Measurements from ENCODE around the gene COL7A1. TPM values are rescaled to one million over a fixed set of nuclear protein-coding genes. Genes with fewer than 3 reads are reported as not detected.

COL7A1 gene
- polyA plus RNA-seq, 1 donor from 2014 or later, result 45.3 TPM

DNA sequence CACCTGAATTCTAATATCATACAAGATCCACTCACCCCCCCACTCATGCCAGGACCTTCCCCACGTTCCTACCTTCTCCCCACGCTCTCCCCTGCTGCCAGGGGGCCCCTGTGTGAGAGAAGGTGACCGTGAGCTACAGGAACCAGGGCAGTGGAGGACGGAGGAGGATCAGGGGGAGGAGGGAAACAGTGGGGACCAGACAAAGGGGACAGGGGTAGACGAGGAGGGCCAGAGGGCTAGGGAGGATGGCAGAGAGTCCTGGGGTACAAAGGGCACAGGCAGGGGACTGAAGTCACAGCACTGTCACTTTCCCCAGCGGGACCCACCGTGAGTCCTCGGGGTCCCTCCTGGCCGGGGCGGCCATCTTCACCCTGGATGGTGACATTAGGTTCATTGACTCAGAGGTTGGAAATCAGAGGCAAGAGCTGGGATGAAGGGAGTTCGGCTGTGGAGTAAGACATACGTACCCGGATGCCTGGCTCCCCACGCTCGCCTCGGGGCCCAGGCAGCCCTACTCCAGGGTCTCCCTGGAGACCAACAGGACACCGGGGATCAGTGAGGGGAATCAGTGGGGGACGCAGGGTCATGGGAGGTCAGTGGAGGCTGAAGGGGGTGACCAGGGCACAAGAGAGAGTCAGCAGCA lies 25.2 kb downstream of the COL7A1 start:
- Histone ChIP-seq H3K9me2 (ENCODE audit: insufficient read depth, low read length) (no peaks in the 10 kb centered on the region), H3K9ac (ENCODE audit: low read length) (no peak overlapping the region), H3K36me3 (ENCODE audit: insufficient read depth, low read length) (no peaks in the 10 kb centered on the region), H3K27ac (ENCODE audit: low read length) (no peak overlapping the region), H3K4me2 (ENCODE audit: low read length) (no peak overlapping the region), H3K27me3 (ENCODE audit: insufficient read depth, low read depth, low read length) (no peaks in the 10 kb centered on the region), H4K20me1 (ENCODE audit: insufficient read depth) (no peaks in the 10 kb centered on the region), H3K9me3 (ENCODE audit: low read length) (no peaks in the 10 kb centered on the region), H3K4me3 (ENCODE audit: low read length) (no peak overlapping the region), H3F3A (ENCODE audit: insufficient read depth, low read length, poor library complexity, severe bottlenecking) (no peaks in the 10 kb centered on the region), H2AFZ (ENCODE audit: low read depth, low read length) (no peak overlapping the region), H3K79me2 (replicated peaks; ENCODE audit: insufficient read depth, low read length) (no peaks in the 10 kb centered on the region)
- TF ChIP-seq, protein P1, sequence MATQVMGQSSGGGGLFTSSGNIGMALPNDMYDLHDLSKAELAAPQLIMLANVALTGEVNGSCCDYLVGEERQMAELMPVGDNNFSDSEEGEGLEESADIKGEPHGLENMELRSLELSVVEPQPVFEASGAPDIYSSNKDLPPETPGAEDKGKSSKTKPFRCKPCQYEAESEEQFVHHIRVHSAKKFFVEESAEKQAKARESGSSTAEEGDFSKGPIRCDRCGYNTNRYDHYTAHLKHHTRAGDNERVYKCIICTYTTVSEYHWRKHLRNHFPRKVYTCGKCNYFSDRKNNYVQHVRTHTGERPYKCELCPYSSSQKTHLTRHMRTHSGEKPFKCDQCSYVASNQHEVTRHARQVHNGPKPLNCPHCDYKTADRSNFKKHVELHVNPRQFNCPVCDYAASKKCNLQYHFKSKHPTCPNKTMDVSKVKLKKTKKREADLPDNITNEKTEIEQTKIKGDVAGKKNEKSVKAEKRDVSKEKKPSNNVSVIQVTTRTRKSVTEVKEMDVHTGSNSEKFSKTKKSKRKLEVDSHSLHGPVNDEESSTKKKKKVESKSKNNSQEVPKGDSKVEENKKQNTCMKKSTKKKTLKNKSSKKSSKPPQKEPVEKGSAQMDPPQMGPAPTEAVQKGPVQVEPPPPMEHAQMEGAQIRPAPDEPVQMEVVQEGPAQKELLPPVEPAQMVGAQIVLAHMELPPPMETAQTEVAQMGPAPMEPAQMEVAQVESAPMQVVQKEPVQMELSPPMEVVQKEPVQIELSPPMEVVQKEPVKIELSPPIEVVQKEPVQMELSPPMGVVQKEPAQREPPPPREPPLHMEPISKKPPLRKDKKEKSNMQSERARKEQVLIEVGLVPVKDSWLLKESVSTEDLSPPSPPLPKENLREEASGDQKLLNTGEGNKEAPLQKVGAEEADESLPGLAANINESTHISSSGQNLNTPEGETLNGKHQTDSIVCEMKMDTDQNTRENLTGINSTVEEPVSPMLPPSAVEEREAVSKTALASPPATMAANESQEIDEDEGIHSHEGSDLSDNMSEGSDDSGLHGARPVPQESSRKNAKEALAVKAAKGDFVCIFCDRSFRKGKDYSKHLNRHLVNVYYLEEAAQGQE (IDR thresholded peaks at IDR 0.05; ENCODE audit: borderline replicate concordance), result no peak
- TF ChIP-seq MXI1 (conservative IDR thresholded peaks at IDR 0.05; ENCODE audit: poor library complexity, severe bottlenecking), result no peak
- no peak for TF ChIP-seq EZH2 (IDR thresholded peaks at IDR 0.05; ENCODE audit: borderline replicate concordance, insufficient read depth, low read length, poor library complexity, severe bottlenecking)
- no peak for TF ChIP-seq EP300 (conservative IDR thresholded peaks at IDR 0.05; ENCODE audit: poor library complexity, severe bottlenecking)
- no peak for TF ChIP-seq TAF1 (IDR thresholded peaks at IDR 0.05; ENCODE audit: low read depth)
- TF ChIP-seq, protein P2, sequence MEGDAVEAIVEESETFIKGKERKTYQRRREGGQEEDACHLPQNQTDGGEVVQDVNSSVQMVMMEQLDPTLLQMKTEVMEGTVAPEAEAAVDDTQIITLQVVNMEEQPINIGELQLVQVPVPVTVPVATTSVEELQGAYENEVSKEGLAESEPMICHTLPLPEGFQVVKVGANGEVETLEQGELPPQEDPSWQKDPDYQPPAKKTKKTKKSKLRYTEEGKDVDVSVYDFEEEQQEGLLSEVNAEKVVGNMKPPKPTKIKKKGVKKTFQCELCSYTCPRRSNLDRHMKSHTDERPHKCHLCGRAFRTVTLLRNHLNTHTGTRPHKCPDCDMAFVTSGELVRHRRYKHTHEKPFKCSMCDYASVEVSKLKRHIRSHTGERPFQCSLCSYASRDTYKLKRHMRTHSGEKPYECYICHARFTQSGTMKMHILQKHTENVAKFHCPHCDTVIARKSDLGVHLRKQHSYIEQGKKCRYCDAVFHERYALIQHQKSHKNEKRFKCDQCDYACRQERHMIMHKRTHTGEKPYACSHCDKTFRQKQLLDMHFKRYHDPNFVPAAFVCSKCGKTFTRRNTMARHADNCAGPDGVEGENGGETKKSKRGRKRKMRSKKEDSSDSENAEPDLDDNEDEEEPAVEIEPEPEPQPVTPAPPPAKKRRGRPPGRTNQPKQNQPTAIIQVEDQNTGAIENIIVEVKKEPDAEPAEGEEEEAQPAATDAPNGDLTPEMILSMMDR (IDR thresholded peaks at IDR 0.05; ENCODE audit: poor library complexity, severe bottlenecking), result no peak
- TF ChIP-seq POLR2AphosphoS5 (IDR thresholded peaks at IDR 0.05), result no peak
- no peak for TF ChIP-seq SMC3 (conservative IDR thresholded peaks at IDR 0.05; ENCODE audit: poor library complexity)
- TF ChIP-seq RAD21 (conservative IDR thresholded peaks at IDR 0.05), result no peak

DNA sequence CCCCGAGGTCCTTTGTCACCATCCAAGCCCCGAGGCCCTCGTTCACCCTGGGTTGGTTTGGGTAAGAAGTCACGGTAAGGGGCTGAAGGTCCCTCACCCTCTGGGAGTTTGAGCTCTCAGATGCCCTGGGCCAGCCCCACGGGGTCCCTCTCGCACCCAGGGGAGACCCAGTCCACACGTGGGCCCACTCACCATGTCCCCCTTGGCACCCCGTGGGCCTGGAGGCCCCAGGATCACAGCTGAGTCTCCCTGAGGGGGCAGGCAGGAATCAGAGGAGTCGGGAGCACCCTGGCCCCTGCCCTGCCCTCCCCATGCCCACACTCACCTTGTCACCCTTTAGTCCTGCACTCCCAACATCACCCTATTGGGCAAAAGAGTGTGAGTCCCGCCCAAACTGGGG lies 25.7 kb downstream of the COL7A1 start:
- Histone ChIP-seq H3K27ac (ENCODE audit: low read length) (no peak overlapping the region), H3K9me2 (ENCODE audit: insufficient read depth, low read length) (no peaks in the 10 kb centered on the region)

More for the DNA sequence above, 25.7 kb downstream of the COL7A1 start:
- Histone ChIP-seq H4K20me1 (ENCODE audit: insufficient read depth) (no peaks in the 10 kb centered on the region), H3K79me2 (replicated peaks; ENCODE audit: insufficient read depth, low read length) (no peaks in the 10 kb centered on the region), H3F3A (ENCODE audit: insufficient read depth, low read length, poor library complexity, severe bottlenecking) (no peaks in the 10 kb centered on the region), H3K36me3 (ENCODE audit: insufficient read depth, low read length) (no peaks in the 10 kb centered on the region), H3K4me3 (ENCODE audit: low read length) (no peak overlapping the region), H3K9ac (ENCODE audit: low read length) (no peak overlapping the region), H3K4me2 (ENCODE audit: low read length) (no peak overlapping the region), H3K27me3 (ENCODE audit: insufficient read depth, low read depth, low read length) (no peaks in the 10 kb centered on the region), H2AFZ (ENCODE audit: low read depth, low read length) (no peak overlapping the region), H3K9me3 (ENCODE audit: low read length) (no peaks in the 10 kb centered on the region)
- TF ChIP-seq EZH2 (IDR thresholded peaks at IDR 0.05; ENCODE audit: borderline replicate concordance, insufficient read depth, low read length, poor library complexity, severe bottlenecking), result no peak
- TF ChIP-seq POLR2AphosphoS5 (IDR thresholded peaks at IDR 0.05), result no peak
- no peak for TF ChIP-seq RAD21 (conservative IDR thresholded peaks at IDR 0.05)
- TF ChIP-seq SMC3 (conservative IDR thresholded peaks at IDR 0.05; ENCODE audit: poor library complexity), result no peak
- TF ChIP-seq EP300 (conservative IDR thresholded peaks at IDR 0.05; ENCODE audit: poor library complexity, severe bottlenecking), result no peak
- TF ChIP-seq, protein P2 (IDR thresholded peaks at IDR 0.05; ENCODE audit: poor library complexity, severe bottlenecking), result no peak
- no peak for TF ChIP-seq MXI1 (conservative IDR thresholded peaks at IDR 0.05; ENCODE audit: poor library complexity, severe bottlenecking)
- TF ChIP-seq, protein P1 (IDR thresholded peaks at IDR 0.05; ENCODE audit: borderline replicate concordance), result no peak
- no peak for TF ChIP-seq TAF1 (IDR thresholded peaks at IDR 0.05; ENCODE audit: low read depth)

Measured in neural cell (in vitro differentiated cells).